GM21529 (cell line): ENCODE measurements around the gene SFMBT2.
A peak's percentile ranks its signal among the peaks of the same experiment; 100 is the strongest.
"Not testable (repeated sequence)": the region's sequence is repeated elsewhere in the genome, so short reads cannot be mapped to it uniquely, and the experiment has no call there.

ENCODE experiments used
- ATAC-seq: cut with Tn5 transposase; IDR thresholded peaks from one replicate; pipeline ENCODE4 v1.9.1; 2021; ENCODE audit not compliant: unreplicated experiment

SFMBT2 gene

GRCh38 chr10:7329219-7329618 is 81.6 kb downstream of the SFMBT2 start:
- ATAC-seq = no peak

- ATAC-seq = no peak
Observed at GRCh38 chr10:7327885-7328284, 82.9 kb downstream of the SFMBT2 start.

DNA sequence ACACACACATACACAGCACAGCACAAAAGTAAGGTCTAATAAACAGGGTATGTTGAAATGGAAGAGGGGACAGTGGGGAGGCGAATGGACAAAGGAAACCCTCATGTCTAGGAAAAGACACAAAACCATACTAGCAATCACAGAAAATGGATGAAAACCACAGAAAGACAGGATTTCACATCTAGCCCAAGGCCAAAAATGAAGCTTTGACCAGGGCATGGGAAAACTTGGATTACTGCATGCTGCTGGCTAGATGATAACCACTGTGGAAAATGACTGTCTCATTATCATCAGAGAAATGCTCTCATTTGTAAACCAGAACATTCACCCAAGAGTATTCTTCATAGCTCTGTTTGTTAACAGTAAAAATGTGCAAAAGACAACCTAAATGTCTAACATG is 88.2 kb downstream of the SFMBT2 start:
- no peak for ATAC-seq

- ATAC-seq = no peak
Observed at GRCh38 chr10:7320072-7320471, 90.8 kb downstream of the SFMBT2 start.

GRCh38 chr10:7319632-7320031 is 91.2 kb downstream of the SFMBT2 start:
- ATAC-seq = no peak

GRCh38 chr10:7318836-7319235 is 92.0 kb downstream of the SFMBT2 start:
- no peak for ATAC-seq

GRCh38 chr10:7317786-7318446 is 92.9 kb downstream of the SFMBT2 start:
- ATAC-seq = peak; percentile 44

GRCh38 chr10:7316839-7317238 is 94.0 kb downstream of the SFMBT2 start:
- no peak for ATAC-seq

DNA sequence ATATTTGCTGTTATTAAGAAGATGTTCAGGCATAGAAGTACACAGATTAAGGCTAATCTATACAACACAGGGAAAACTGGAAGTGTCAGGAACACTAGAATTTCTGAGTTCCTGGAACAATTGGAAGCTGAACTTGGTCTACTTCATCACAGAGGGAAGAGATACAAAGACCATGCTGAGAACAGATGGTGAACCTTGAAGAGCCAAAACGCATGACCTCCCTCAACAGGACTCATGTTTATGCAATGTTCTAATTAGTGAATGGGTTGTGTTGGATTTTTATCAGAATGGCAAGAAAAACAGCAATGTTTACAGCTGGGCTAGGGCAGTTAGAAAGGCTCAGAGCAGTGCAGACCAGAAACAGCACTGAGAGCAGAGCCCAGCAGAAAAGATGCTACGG is 94.9 kb downstream of the SFMBT2 start:
- no peak for ATAC-seq

GRCh38 chr10:7314170-7314569 is 96.7 kb downstream of the SFMBT2 start:
- no peak for ATAC-seq

- no peak for ATAC-seq
Observed at GRCh38 chr10:7312488-7312857, 98.4 kb downstream of the SFMBT2 start.

DNA sequence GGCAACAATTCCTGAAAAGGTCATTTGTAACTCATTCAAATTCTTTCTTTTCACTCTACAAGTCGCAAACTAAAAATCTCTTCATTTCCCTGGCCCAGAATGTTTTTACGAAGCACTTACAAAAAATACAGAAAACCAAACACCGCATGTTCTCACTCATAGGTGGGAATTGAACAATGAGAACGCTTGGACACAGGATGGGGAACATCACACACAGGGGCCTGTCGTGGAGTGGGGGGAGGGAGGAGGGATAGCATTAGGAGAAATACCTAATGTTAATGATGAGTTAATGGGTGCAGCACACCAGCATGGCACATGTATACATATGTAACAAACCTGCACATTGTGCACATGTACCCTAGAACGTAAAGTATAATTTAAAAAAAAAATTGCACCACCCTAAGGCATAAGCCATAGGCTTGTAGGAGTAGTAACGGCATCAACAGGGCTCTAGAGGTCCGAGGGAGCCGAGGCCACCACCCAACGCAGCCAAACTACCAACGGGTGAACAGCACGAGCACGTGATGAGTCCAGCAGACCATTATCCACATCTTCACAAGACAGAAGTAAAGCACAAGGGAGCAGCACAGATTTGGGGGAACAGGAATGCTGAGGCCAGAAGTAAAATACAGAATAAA is 98.9 kb downstream of the SFMBT2 start:
- not testable (repeated sequence) for ATAC-seq

DNA sequence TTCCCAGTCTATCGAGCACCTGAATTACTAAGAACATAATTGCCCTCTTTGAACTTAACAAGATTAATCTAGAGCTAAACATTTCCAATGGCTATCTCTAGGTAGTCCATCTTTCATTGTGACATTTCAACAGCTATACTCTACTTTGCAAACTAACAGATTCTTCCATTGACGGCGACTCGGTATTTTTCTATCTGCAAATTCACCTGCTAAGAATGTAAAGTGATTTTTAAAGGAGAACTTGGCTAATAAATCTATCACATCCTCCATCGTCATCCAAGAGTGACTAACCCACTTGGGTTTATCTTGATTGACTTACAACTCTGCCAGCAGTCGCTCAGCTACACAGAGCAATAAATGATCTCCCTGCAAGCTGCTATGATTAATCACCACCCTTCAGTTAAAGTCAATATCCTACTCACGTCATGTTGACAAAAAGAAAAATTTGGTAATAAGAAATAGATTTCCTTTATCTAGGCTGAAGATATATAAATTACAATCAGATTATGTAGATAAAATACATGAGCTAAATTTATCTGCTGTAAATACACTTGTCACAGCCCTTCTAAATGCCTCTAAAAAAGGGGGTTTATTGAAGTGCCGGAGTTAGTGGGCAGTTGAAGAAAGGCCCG is 99.5 kb downstream of the SFMBT2 start:
- no peak for ATAC-seq

- ATAC-seq = no peak
Observed at GRCh38 chr10:7310076-7310475, 100.8 kb downstream of the SFMBT2 start.

DNA sequence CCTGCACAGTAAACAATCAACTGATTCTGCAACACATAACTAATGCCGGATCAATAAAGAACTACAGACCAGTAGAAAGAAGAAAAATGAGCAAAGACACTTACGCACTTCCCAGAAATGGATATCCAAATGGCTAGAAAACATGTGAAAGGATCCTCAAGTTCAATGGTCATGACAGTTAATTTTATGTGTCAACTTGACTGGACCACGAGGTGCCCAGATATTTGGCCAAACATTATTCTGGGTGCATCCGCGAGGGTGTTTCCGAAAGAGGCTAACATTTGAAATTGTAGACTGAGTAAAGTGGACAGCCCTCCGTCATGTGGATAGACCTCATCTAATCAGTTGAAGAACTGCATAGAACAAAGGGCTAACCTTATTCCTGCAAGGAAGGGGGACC is 102.0 kb downstream of the SFMBT2 start:
- no peak for ATAC-seq

GRCh38 chr10:7306616-7307015 is 104.2 kb downstream of the SFMBT2 start:
- ATAC-seq = no peak

DNA sequence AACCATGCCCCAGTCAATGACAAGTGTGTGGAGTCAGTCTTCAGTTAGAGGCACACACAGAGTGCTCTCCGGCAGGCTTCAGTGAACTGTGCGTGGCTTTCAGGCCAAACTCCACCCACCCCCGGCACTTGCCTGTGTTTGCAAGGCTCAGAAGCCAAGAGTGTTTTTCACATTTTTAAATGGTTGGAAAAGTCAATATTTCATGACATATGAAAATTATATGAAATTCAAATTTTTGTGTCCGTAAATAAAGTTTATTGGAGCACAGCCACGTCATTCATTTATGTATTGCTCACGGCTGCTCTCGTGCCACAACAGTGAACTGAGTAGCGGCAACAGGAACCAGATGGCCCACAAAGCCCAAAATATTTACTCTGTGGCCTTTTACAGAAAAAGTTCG is 104.7 kb downstream of the SFMBT2 start:
- no peak for ATAC-seq

DNA sequence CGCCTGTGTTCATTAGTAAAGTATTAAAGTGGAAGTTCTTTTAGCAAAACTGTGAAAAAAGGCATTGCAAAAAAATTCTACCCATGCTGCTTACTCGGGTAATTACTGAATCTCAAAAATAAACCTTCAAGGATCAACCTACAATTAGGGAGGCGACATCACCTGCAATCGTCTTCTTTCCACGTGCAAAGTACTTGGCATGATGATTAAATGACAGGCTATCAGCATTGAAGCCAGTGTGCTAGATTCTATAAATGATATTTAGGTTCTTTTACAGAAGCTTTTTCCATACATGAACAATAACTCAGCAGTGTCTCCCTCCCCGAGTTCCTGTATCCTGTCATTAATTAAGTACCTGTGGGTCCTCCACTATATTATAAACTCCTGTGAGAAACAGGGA is 105.8 kb downstream of the SFMBT2 start:
- ATAC-seq = no peak

- ATAC-seq = no peak
Observed at GRCh38 chr10:7304110-7304509, 106.7 kb downstream of the SFMBT2 start.

DNA sequence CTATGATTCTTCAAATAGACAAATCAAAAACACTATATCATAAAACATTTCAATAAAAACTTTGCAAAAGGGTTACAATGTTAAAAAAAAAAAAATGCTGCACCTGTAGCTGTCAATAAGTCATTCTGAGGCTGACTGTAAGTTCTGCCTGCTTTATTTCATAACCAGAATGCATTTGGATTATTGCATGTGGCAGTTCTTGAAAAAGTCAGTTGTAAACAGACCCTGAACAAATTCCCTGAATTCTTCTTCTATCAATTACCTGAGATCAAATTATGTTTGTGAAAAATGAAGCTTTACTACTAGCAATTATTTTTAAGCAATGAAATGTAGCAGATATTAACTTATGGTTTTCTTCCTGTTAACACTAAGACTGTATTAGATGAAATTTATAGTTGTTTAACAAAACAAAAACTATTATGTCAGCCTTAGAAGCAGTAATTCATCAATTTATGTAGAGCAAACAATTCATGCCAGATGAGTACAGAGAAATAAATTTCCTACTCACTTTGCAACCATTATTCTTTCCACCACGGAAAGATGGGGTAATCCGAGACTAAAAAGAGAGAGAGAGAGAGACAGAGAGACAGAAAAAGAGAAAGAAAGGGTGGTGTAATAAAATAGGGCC is 107.8 kb downstream of the SFMBT2 start:
- ATAC-seq = no peak

DNA sequence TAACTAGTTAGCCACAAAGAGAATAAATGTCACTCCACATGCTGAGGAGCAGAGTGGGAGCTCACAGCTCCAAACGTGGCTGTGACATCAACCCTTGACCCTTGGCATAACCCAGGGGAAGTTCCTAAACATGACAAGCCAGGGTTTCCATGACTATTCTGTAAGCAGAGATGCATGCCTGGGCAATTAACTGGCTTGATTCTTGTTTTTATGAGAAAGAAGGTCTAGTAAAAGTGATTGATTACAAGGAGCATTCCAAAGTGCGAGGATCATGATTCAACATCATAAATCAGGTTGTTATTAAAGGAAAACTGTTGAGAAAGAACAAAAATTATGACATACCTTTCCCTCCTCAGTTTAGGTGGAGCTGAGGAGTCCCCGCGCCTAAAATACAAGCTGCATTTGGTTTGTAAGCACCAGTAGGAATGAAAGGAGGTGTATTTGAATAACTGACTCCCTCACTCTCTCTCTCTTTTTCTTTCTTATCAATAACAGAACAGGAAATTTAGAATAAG is 108.4 kb downstream of the SFMBT2 start:
- no peak for ATAC-seq
